ENCODE results near the gene CBX3.

GRCh38 chr7:26170663-26171062 lies 30.9 kb upstream of the CBX3 start:
- TF ChIP-seq CTCF (IDR thresholded peaks at IDR 0.05 in 4 of 5, conservative IDR thresholded peaks at IDR 0.05 in 1 of 5) (no peak), POLR2A (IDR thresholded peaks at IDR 0.05) (no peak)
